ENCODE results near the gene GDPD2. TPM values are rescaled to one million over a fixed set of nuclear protein-coding genes. Genes with fewer than 3 reads are reported as not detected.

The GDPD2 gene
- total and polyA plus RNA-seq, 2 experiments from 2014 or later: not detected

- no peak for DNase-seq (ENCODE audit: low read depth in 1 of 2, low spot score in 1 of 2)
- TF ChIP-seq, protein P1, sequence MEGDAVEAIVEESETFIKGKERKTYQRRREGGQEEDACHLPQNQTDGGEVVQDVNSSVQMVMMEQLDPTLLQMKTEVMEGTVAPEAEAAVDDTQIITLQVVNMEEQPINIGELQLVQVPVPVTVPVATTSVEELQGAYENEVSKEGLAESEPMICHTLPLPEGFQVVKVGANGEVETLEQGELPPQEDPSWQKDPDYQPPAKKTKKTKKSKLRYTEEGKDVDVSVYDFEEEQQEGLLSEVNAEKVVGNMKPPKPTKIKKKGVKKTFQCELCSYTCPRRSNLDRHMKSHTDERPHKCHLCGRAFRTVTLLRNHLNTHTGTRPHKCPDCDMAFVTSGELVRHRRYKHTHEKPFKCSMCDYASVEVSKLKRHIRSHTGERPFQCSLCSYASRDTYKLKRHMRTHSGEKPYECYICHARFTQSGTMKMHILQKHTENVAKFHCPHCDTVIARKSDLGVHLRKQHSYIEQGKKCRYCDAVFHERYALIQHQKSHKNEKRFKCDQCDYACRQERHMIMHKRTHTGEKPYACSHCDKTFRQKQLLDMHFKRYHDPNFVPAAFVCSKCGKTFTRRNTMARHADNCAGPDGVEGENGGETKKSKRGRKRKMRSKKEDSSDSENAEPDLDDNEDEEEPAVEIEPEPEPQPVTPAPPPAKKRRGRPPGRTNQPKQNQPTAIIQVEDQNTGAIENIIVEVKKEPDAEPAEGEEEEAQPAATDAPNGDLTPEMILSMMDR (IDR thresholded peaks at IDR 0.05; ENCODE audit: low read depth, low read length): no peak
- no peaks in the 10 kb centered on the region for H3K27me3 ChIP-seq
- no peaks in the 10 kb centered on the region for H3K4me1 ChIP-seq (ENCODE audit: low read depth)
- H3K4me3 ChIP-seq: no peak overlapping the region
- no peaks in the 10 kb centered on the region for H3K9me3 ChIP-seq (ENCODE audit: low read depth)
- no peaks in the 10 kb centered on the region for H3K36me3 ChIP-seq
- H3K27ac ChIP-seq: no peak overlapping the region
These were observed 45.6 kb downstream of the GDPD2 start for GRCh38 chrX:70468709-70469108.

- H3K27me3 ChIP-seq: no peaks in the 10 kb centered on the region
- DNase-seq (ENCODE audit: low read depth in 1 of 2, low spot score in 1 of 2): no peak
- no peaks in the 10 kb centered on the region for H3K4me1 ChIP-seq (ENCODE audit: low read depth)
- TF ChIP-seq, protein P1 (IDR thresholded peaks at IDR 0.05; ENCODE audit: low read depth, low read length): no peak
- no peak overlapping the region for H3K4me3 ChIP-seq
- H3K27ac ChIP-seq: no peak overlapping the region
- no peaks in the 10 kb centered on the region for H3K9me3 ChIP-seq (ENCODE audit: low read depth)
- no peaks in the 10 kb centered on the region for H3K36me3 ChIP-seq
These were observed 47.8 kb downstream of the GDPD2 start for GRCh38 chrX:70470850-70471289.

DNA sequence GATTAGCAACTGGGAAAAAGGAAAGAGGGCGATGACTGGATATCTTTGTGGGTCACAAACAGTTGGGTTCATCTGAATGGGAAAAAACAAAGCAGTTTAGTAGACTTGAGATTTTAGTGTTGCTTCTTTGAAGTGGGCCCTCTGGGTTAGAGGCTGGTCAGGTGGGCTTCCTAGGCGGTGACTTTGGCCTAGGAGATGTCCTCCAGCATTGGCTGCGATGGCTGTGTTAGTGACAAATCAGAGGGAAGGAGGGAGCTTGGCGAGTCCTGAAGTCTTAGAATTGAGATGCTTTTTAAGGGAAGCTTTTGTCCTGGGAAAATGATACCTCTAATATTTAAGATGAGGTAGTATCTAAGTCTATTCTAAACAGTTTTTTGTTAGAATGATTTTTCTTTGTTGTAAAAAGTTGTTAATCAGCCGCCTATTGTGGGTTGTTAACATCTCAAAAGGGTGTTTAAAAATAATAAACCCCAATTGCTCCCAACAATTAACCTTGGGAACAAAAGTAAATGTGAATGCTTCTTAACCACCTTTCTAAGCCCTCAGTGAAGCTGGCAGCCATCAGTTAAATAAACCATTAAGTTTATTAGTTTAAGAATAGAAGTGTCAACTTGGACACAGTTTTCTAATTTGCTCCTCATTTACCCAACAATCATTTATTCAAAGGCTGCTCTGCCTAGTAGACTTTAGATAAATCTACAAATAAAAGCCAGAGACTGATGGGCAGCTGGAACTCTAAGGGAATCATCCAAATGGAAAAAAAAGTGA lies 53.2 kb downstream of the GDPD2 start:
- Histone ChIP-seq H3K4me3 (no peak overlapping the region), H3K4me1 (ENCODE audit: low read depth) (peaks cover 40% of the 10 kb centered on the region), H3K9me3 (ENCODE audit: low read depth) (no peaks in the 10 kb centered on the region), H3K27me3 (no peaks in the 10 kb centered on the region), H3K27ac (peak overlapping the region; percentile 86), H3K36me3 (no peaks in the 10 kb centered on the region)
- no peak for DNase-seq (ENCODE audit: low read depth in 1 of 2, low spot score in 1 of 2)
- TF ChIP-seq, protein P1 (IDR thresholded peaks at IDR 0.05; ENCODE audit: low read depth, low read length): no peak

DNA sequence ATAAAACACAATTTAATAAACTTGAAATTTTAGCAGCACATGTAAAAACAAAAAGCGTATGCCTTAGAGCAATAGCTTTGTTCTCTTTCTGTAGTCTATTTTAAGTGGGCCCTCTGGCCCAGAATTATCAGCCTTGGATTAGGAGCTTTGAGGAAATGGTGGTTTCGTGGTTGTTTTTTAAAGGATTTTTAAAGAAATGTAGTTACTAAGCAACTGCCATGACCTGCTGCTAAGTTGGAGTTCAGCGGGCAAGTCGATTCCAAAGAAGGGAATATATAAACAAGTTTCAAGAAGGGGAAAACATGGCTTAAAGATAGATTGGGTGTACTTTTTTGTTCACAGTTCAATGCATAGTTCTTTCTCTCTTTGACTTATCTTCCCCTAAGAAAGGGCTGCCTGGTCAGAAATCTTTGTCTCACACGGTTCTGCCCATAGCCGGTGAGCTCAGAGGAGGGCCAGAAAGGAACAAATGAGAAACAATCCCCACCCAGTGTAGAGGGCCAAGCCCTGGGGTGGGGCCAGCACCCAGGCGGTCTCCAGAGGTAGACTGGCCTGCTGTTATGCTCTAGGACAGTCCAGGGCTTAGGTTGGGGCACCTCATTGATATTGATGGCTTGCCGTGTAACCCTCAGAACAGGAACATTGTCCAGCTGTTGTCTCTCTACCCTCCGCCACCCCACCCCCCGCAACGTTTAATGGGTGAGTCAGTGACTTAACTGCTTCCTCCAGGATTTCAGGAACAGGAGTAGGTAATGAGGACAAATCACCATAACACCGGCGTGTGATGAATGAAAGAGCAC lies 54.0 kb downstream of the GDPD2 start:
- no peaks in the 10 kb centered on the region for H3K9me3 ChIP-seq (ENCODE audit: low read depth)
- H3K4me3 ChIP-seq: no peak overlapping the region
- peak overlapping the region; percentile 86 for H3K27ac ChIP-seq
- TF ChIP-seq, protein P1 (IDR thresholded peaks at IDR 0.05; ENCODE audit: low read depth, low read length): no peak
- H3K4me1 ChIP-seq (ENCODE audit: low read depth): peaks cover 47% of the 10 kb centered on the region
- DNase-seq (ENCODE audit: low read depth in 1 of 2, low spot score in 1 of 2): peak in 1 of 2 donors; percentile 68
- H3K36me3 ChIP-seq: no peaks in the 10 kb centered on the region
- no peaks in the 10 kb centered on the region for H3K27me3 ChIP-seq

DNA sequence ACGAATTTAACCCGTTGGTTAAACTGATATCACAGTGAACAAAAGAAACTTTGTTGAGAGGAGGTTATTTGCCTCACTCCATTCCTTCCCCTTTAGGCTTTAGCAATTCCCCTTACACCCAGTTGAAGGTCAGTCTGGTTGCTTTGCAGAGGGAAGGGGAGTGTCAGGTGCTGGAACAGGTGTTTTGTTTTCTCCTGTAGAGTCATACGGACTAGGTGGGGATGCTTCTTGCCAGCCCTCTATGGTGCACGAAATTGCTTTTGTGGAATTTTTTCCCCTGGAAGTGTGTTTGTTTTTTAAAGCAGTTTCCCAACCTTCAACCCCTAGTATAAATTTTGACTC lies 54.6 kb downstream of the GDPD2 start:
- Histone ChIP-seq H3K27ac (peak overlapping the region; percentile 86), H3K4me1 (ENCODE audit: low read depth) (peaks cover 47% of the 10 kb centered on the region), H3K27me3 (no peaks in the 10 kb centered on the region), H3K9me3 (ENCODE audit: low read depth) (no peaks in the 10 kb centered on the region), H3K4me3 (no peak overlapping the region), H3K36me3 (no peaks in the 10 kb centered on the region)
- TF ChIP-seq, protein P1 (IDR thresholded peaks at IDR 0.05; ENCODE audit: low read depth, low read length): no peak
- DNase-seq (ENCODE audit: low read depth in 1 of 2, low spot score in 1 of 2): no peak
